ENCODE results near the gene CNGB1. TPM values are rescaled to one million over a fixed set of nuclear protein-coding genes. Genes with fewer than 3 reads are reported as not detected.

CNGB1 gene
- total and polyA plus RNA-seq, 2 of the 13 experiments (the other 11 are each of a cell fraction or from before 2014, with no cell fraction given): 0.02 to 0.15 TPM

GRCh38 chr16:57985204-57986181 is 14.6 kb upstream of the CNGB1 start (continued):
- no peak for TF ChIP-seq ATF7 (IDR thresholded peaks at IDR 0.05)
- TF ChIP-seq ATF7 (CRISPR knock-in tag; IDR thresholded peaks at IDR 0.05): no peak
- no peak for TF ChIP-seq CENPX (CRISPR knock-in tag; IDR thresholded peaks at IDR 0.05)
- no peak for TF ChIP-seq RORA (CRISPR knock-in tag; IDR thresholded peaks at IDR 0.05)
- TF ChIP-seq ZNF580 (CRISPR knock-in tag; IDR thresholded peaks at IDR 0.05; ENCODE audit: borderline replicate concordance, low read depth): no peak
- no peak for TF ChIP-seq ADNP (CRISPR knock-in tag; IDR thresholded peaks at IDR 0.05)
- TF ChIP-seq, protein P1, sequence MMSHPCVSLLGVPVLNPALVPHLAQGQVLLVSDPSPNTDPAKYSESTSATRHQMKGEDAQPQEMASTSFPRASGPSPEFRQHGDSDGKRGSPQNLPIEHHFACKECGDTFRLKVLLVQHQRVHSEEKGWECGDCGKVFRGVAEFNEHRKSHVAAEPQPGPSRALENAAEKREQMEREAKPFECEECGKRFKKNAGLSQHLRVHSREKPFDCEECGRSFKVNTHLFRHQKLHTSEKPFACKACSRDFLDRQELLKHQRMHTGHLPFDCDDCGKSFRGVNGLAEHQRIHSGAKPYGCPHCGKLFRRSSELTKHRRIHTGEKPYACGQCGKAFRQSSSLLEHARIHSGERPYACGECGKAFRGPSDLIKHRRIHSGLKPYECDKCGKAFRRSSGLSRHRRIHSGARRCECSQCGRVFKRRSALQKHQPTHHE (CRISPR knock-in tag; IDR thresholded peaks at IDR 0.05; ENCODE audit: borderline replicate concordance): no peak
- TF ChIP-seq EZH2 (conservative IDR thresholded peaks at IDR 0.05; ENCODE audit: low read depth, low read length): peak; percentile 86
- no peak for TF ChIP-seq KAT8 (CRISPR knock-in tag; IDR thresholded peaks at IDR 0.05)
- TF ChIP-seq BRD4 (CRISPR knock-in tag; IDR thresholded peaks at IDR 0.05): no peak
- no peak for TF ChIP-seq ZNF788 (CRISPR knock-in tag; IDR thresholded peaks at IDR 0.05; ENCODE audit: borderline replicate concordance)

Data from HepG2 (cell line).